A375 (cell line): ENCODE results near the gene BLTP1. TPM values are rescaled to one million over a fixed set of nuclear protein-coding genes. Genes with fewer than 3 reads are reported as not detected.

Experiments used
- total RNA-seq: library from RNA; depleted of rRNA; stranded (reverse); fragments of >200 nt; shearing (Covaris generic); gene quantifications from 2 replicates; pipeline ENCODE4 v1.2.3, GENCODE V29; 2014; rRNA removed

Gene BLTP1, protein sequence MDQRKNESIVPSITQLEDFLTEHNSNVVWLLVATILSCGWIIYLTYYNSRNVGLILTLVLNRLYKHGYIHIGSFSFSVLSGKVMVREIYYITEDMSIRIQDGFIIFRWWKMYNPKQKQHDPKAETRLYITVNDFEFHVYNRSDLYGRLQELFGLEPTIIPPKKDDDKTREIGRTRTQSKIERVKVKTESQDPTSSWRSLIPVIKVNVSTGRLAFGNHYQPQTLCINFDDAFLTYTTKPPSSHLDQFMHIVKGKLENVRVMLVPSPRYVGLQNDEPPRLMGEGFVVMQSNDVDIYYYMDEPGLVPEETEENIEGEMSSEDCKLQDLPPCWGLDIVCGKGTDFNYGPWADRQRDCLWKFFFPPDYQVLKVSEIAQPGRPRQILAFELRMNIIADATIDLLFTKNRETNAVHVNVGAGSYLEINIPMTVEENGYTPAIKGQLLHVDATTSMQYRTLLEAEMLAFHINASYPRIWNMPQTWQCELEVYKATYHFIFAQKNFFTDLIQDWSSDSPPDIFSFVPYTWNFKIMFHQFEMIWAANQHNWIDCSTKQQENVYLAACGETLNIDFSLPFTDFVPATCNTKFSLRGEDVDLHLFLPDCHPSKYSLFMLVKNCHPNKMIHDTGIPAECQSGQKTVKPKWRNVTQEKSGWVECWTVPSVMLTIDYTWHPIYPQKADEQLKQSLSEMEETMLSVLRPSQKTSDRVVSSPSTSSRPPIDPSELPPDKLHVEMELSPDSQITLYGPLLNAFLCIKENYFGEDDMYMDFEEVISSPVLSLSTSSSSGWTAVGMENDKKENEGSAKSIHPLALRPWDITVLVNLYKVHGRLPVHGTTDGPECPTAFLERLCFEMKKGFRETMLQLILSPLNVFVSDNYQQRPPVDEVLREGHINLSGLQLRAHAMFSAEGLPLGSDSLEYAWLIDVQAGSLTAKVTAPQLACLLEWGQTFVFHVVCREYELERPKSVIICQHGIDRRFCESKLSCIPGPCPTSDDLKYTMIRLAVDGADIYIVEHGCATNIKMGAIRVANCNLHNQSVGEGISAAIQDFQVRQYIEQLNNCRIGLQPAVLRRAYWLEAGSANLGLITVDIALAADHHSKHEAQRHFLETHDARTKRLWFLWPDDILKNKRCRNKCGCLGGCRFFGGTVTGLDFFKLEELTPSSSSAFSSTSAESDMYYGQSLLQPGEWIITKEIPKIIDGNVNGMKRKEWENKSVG (N-terminal part only)
- total RNA-seq, result 12.3 and 17.4 TPM in 2 replicates

DNA sequence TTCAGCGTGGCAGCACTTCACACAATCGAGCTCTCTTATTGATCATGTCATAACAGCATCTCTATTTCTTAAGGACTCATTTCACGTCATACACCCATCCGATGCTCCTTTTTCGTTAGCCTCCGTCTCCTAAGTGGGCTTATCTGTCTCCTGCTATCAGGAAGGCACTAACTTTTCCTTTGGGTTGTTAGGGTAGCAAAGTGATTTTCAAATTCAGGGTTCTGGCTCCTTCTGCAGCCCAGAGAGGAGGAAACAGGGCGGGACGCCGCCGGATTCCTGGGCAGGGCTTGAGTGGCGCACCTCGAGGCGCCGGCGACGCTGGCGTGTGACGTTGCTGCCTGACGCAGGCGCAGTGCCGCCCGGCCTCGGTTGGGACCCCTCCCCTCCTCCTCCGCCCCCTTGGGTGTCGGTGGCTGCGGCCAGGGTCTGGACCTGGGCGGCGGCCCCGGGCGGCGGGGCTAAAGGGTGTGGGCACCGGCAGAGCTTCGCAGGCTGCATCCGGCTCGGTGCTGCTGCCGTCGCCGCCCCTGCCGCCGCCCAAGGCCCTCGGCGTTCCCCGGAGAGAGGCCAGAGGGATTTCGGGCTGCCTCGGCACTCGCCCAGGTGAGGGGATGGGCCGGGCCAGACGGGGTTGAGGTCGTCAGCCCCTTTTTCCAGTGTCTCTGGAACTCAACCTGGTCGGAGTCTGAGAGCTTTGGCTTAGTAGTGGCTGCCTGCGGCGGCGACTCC lies at the start of gene BLTP1:
Gene BLTP1, plus strand, starts transcription at position 350 of the 729 bp plus-strand sequence. CDS start 18,317 bp downstream, outside the sequence.

Other genes with a start within 250 kb of the BLTP1 start
- gene TRPC3, start 200.3 kb upstream of the BLTP1 start, total RNA-seq, result 0.64 and 1.4 TPM in 2 replicates
- gene ADAD1, start 226.7 kb downstream of the BLTP1 start, total RNA-seq, result not detected in 2 replicates